Heart right ventricle (tissue), 16 donors: Measurements from ENCODE around the gene ADCK1. TPM values are rescaled to one million over a fixed set of nuclear protein-coding genes. Genes with fewer than 3 reads are reported as not detected.
"Not testable (repeated sequence)": the region's sequence is repeated elsewhere in the genome, so short reads cannot be mapped to it uniquely, and the experiment has no call there.

Source experiments
- ATAC-seq, 8 donors: fragments of 200-7000 bp; cut with Tn5 transposase; one replicate each; pipeline ENCODE4 v1.9.1; 2020; ENCODE audit warnings: mild to moderate bottlenecking in 8 of 8, moderate library complexity in 8 of 8, moderate number of reproducible peaks in 1 of 8
- DNase-seq, 2 donors: peaks; one replicate each; pipeline ENCODE4 v3.0.0-alpha.2; 2020
- H3K27ac ChIP-seq, 10 donors: fragments of 200-600 bp; sonication (generic) in 2 of 10; one replicate each; pipeline versions ENCODE4 v1.5.0 to v1.8.0; 2020 to 2022; ENCODE audit warnings: mild to moderate bottlenecking in 3 of 10
- H3K27me3 ChIP-seq, 7 donors: fragments of 200-600 bp; one replicate each; pipeline ENCODE4 v1.8.0; 2021 to 2022; ENCODE audit warnings: mild to moderate bottlenecking in 2 of 7
- H3K36me3 ChIP-seq, 9 donors: fragments of 200-600 bp; sonication (generic) in 1 of 9; one replicate each; pipeline versions ENCODE4 v1.5.0 to v1.8.0; 2020 to 2022; ENCODE audit warnings: mild to moderate bottlenecking in 2 of 9
- H3K4me1 ChIP-seq, 9 donors: fragments of 200-600 bp; sonication (generic) in 1 of 9; one replicate each; pipeline versions ENCODE4 v1.5.0 to v1.8.0; 2020 to 2022; ENCODE audit warnings: mild to moderate bottlenecking in 4 of 9
- H3K4me3 ChIP-seq, 10 donors: fragments of 200-600 bp; sonication (generic) in 2 of 10; one replicate each; pipeline versions ENCODE4 v1.5.0 to v1.8.0; 2020 to 2022; ENCODE audit warnings: mild to moderate bottlenecking in 7 of 10, moderate library complexity in 2 of 10
- H3K9me3 ChIP-seq, 11 donors: fragments of 200-600 bp in 10 of 11; sonication (generic) in 2 of 11; one replicate each; pipeline versions ENCODE4 v1.5.0 to v1.8.0; 2013 to 2022; ENCODE audit warnings: mild to moderate bottlenecking in 2 of 11, control low read depth in 1 of 11, moderate library complexity in 1 of 11
- CTCF ChIP-seq, 9 donors: fragments of 200-600 bp; sonication (generic) in 2 of 9; IDR thresholded peaks; one replicate each; pipeline versions ENCODE4 v1.5.0 to v1.8.0; 2021 to 2022; ENCODE audit warnings: antibody characterized with exemption in 9 of 9, mild to moderate bottlenecking in 5 of 9, moderate library complexity in 1 of 9
- WGBS, 2 donors: extraction: QIAGEN DNeasy Blood & Tissue Kit; methylation state at CpG; one replicate each; pipeline ENCODE4 v1.1.7; 2013; ENCODE audit warnings: inconsistent platforms in 1 of 2; 5-methylcytosine and 5-hydroxymethylcytosine counted together
- intact Hi-C, 10 donors: fragments of 100-400 bp; cut with DNase I; formaldehyde crosslinking; loops; one replicate each; pipeline versions ENCODE4 v1.11.1 to v1.14.2; 2022
- polyA plus RNA-seq, 2 donors: library from polyadenylated mRNA; stranded (reverse); fragments of 200-250 nt; gene quantifications; one replicate each; pipeline ENCODE4 v1.2.3, GENCODE V29; 2013
- total RNA-seq, 10 donors: library from RNA; stranded (reverse); fragmentation: NEBNext Ultra II Directional in 3 of 10; extraction: Animal tissue kit (Norgen Biotek cat#: 25700) in 3 of 10; gene quantifications; one replicate each; pipeline versions ENCODE4 v1.2.1 to v1.2.4, GENCODE V29; 2021 to 2023
- donor health status: Arrhythmogenic right ventricular cardiomyopathy.
- donor health status: ischemic (EF 13 %, LVEDD 7.1; RV severe dilation, severe dysfunction).
- donor health status: healthy with polysubstance abuse.
- donor health status: DM: no; HTN: yes; CAD: no.
- donor health status: DM: no; HTN: no; CAD: no.
- donor health status: ischemic (EF 25% LVEDD 6.9; RV normal size, moderate dysfunction).
- donor health status: ischemic (EF 25% LVEDD 5.7; RV mildly dilated, moderate dysfunction).
- donor health status: healthy.
- donor health status: DM: yes; HTN: yes; CAD: no.
- donor health status: Ischemic cardiomyopathy.
- donor health status: ischemic (EF 35%, LVEDD 5.7; RV mildly dilated, moderate dysfunction).
- donor health status: nonischemic (EF 11% LVEDD 7.7; RV severe dilation, severe dysfunction).
- donor health status: DM: yes; HTN: yes; CAD: no.
- donor health status: PGD.
- donor health status: ischemic (EF 29% LVEDD 5.4; RV normal size, mild dysfunction).
- donor health status: nonischemic (EF 23%, LVEDD 6.1; RV moderate dilation, normal function).

The ADCK1 gene
- total and polyA plus RNA-seq, 12 donors, result 6.2 to 33.9 (median 7.3) TPM

- no peak for TF ChIP-seq CTCF (IDR thresholded peaks at IDR 0.05)
- Histone ChIP-seq H3K36me3 (peaks cover 0 to 19% (median 0%) of the 10 kb centered on the region in 9 donors), H3K4me1 (peaks cover 0 to 38% (median 12%) of the 10 kb centered on the region in 9 donors), H3K9me3 (peaks cover 0 to 5% (median 0%) of the 10 kb centered on the region in 11 donors), H3K27ac (no peak overlapping the region), H3K4me3 (no peak overlapping the region), H3K27me3 (no peaks in the 10 kb centered on the region)
- WGBS, 2 donors, result 87 to 100% methylated on average over 2 of the region's 2 CpGs
- intact Hi-C loops, result no loop called here
- DNase-seq (no peak), ATAC-seq (no peak)
Measured at GRCh38 chr14:77883847-77884238, 83.9 kb downstream of the ADCK1 start.

- Histone ChIP-seq H3K4me1 (peaks cover 0 to 27% (median 12%) of the 10 kb centered on the region in 9 donors), H3K9me3 (peaks cover 0 to 12% (median 0%) of the 10 kb centered on the region in 11 donors), H3K27ac (no peak overlapping the region), H3K27me3 (no peaks in the 10 kb centered on the region), H3K36me3 (peaks cover 0 to 21% (median 0%) of the 10 kb centered on the region in 9 donors), H3K4me3 (no peak overlapping the region)
- 91% methylated on average over 3 of the region's 3 CpGs for WGBS, 2 donors
- intact Hi-C loops, result no loop called here
- ATAC-seq, result no peak
- no peak for DNase-seq
- TF ChIP-seq CTCF (IDR thresholded peaks at IDR 0.05), result no peak
Measured at GRCh38 chr14:77885367-77885766, 85.5 kb downstream of the ADCK1 start.

DNA sequence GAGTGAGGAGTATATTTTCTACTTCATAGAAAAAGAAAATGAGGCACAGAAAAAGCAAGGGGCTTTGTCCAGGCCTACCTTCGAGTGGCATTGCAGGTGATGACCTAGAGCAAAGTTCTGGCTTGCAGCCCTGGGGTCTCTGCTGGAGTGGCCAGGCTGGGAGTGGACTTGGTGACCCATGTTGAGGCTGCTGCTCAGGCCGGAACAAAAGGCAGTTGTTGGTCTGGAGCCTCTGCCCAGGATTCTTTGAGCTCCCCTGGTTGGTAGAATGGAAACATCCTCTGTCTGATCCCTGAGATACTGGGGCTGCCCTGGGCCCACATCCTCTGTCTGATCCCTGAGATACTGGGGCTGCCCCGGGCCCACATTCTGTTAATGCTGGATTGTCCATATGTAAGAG, 86.1 kb downstream of the ADCK1 start:
- Histone ChIP-seq H3K27ac (no peak overlapping the region), H3K36me3 (peaks cover 0 to 21% (median 0%) of the 10 kb centered on the region in 9 donors), H3K4me1 (peaks cover 0 to 26% (median 12%) of the 10 kb centered on the region in 9 donors), H3K27me3 (no peaks in the 10 kb centered on the region), H3K9me3 (peaks cover 0 to 14% (median 0%) of the 10 kb centered on the region in 11 donors), H3K4me3 (no peak overlapping the region)
- 92% methylated on average over 3 of the region's 3 CpGs for WGBS, 2 donors
- TF ChIP-seq CTCF (IDR thresholded peaks at IDR 0.05), result no peak
- DNase-seq, result no peak
- intact Hi-C loops, result no loop called here
- no peak for ATAC-seq

GRCh38 chr14:77888903-77889302, 89.0 kb downstream of the ADCK1 start:
- intact Hi-C loops, H3K4me3 ChIP-seq, ATAC-seq, DNase-seq, H3K27ac ChIP-seq, H3K27me3 ChIP-seq: not testable (repeated sequence)
- H3K9me3 ChIP-seq, result peaks cover 0 to 14% (median 0%) of the 10 kb centered on the region in 11 donors
- H3K36me3 ChIP-seq, result peaks cover 0 to 21% (median 0%) of the 10 kb centered on the region in 9 donors
- peaks cover 0 to 18% (median 3%) of the 10 kb centered on the region in 9 donors for H3K4me1 ChIP-seq
- 96 to 97% methylated on average over 3 of the region's 3 CpGs for WGBS, 2 donors

DNA sequence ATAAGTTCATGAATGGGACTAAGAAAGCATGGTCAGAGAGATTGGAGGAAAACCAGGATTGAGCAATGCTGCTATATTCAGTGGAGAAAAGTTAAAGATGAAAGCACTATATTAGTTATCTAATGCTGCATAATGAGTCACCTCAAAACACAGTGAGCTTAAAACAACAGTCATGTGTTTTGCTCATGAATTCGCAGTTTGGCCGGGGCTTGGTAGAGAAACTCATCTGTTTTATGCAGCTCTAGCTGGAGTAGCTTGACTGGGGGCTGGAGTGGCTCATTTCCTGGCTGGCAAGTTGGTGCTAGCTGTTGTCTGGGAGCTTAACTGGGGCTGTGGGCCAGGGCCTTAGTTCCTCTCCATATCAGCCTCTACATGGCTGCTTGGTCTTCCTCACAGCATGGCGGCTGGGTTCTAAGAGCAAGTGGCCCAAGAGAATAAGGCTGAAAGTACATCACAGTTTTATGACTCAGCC, 90.1 kb downstream of the ADCK1 start:
- H3K36me3 ChIP-seq, result peaks cover 0 to 21% (median 0%) of the 10 kb centered on the region in 9 donors
- intact Hi-C loops, result no loop called here
- no peaks in the 10 kb centered on the region for H3K27me3 ChIP-seq
- H3K27ac ChIP-seq, result no peak overlapping the region
- H3K4me1 ChIP-seq, result peaks cover 0 to 15% (median 3%) of the 10 kb centered on the region in 9 donors
- no peak for TF ChIP-seq CTCF (IDR thresholded peaks at IDR 0.05)
- no peak for ATAC-seq
- DNase-seq, result no peak
- peaks cover 0 to 14% (median 0%) of the 10 kb centered on the region in 11 donors for H3K9me3 ChIP-seq
- no peak overlapping the region for H3K4me3 ChIP-seq
- WGBS, 2 donors, result 95 to 99% methylated on average over 3 of the region's 3 CpGs
